Neutrophil (primary cell): ENCODE results near the gene ALLC.

ENCODE experiments used
- H3K27ac ChIP-seq: fragments of 200-600 bp; sonication (generic); 2 replicates; pipeline ENCODE4 v1.5.1; 2016; ENCODE audit warnings: mild to moderate bottlenecking, moderate library complexity
- H3K27me3 ChIP-seq: fragments of 200-600 bp; sonication (generic); 2 replicates; pipeline ENCODE4 v1.6.0; 2016; ENCODE audit warnings: mild to moderate bottlenecking
- H3K36me3 ChIP-seq: fragments of 200-600 bp; sonication (generic); 2 replicates; pipeline ENCODE4 v1.5.1; 2017
- H3K4me1 ChIP-seq, 2 experiments: fragments of 200-600 bp in 1 of 2; sonication (generic) in 1 of 2; 1 replicate in 1 of 2; 2 replicates in 1 of 2; pipeline versions ENCODE4 v1.5.1 to v1.6.1; 2013 to 2016; ENCODE audit warnings: low read depth in 1 of 2, low read length in 1 of 2, mild to moderate bottlenecking in 1 of 2, moderate library complexity in 1 of 2; ENCODE audit not compliant: control insufficient read depth in 1 of 2, insufficient read depth in 1 of 2
- H3K4me3 ChIP-seq, 2 experiments: fragments of 200-600 bp in 1 of 2; sonication (generic) in 1 of 2; 1 replicate in 1 of 2; 2 replicates in 1 of 2; pipeline ENCODE4 v1.5.1; 2013 to 2016; ENCODE audit warnings: low read depth in 1 of 2, low read length in 1 of 2, mild to moderate bottlenecking in 1 of 2, moderate library complexity in 1 of 2
- H3K9me3 ChIP-seq: fragments of 200-600 bp; sonication (generic); 2 replicates; pipeline ENCODE4 v1.5.1; 2016
- TF ChIP-seq, protein P1 (sequence below): fragments of 200-600 bp; sonication (generic); IDR thresholded peaks from 2 replicates; pipeline ENCODE4 v1.5.1; 2016; ENCODE audit warnings: antibody characterized with exemption

The ALLC gene

DNA sequence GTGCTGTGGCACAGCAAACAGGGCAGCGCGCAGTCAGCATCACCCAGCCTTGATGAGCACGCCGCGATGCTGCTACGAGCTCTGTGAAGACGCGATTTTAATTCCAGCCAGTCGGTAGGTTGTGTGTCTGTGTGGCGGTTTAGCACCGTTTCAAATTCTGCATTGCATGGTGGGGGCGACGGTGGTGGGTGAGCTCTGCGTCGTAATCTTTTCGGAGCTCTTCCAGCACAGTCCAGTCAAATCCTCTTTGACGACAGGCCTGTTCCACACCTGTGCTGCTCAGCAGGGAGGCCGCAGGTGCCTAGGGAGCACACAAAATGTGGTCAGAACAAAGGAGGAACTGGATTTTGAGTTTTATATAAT is 8.6 kb downstream of the ALLC start:
- TF ChIP-seq, protein P1, sequence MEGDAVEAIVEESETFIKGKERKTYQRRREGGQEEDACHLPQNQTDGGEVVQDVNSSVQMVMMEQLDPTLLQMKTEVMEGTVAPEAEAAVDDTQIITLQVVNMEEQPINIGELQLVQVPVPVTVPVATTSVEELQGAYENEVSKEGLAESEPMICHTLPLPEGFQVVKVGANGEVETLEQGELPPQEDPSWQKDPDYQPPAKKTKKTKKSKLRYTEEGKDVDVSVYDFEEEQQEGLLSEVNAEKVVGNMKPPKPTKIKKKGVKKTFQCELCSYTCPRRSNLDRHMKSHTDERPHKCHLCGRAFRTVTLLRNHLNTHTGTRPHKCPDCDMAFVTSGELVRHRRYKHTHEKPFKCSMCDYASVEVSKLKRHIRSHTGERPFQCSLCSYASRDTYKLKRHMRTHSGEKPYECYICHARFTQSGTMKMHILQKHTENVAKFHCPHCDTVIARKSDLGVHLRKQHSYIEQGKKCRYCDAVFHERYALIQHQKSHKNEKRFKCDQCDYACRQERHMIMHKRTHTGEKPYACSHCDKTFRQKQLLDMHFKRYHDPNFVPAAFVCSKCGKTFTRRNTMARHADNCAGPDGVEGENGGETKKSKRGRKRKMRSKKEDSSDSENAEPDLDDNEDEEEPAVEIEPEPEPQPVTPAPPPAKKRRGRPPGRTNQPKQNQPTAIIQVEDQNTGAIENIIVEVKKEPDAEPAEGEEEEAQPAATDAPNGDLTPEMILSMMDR = no peak
- no peaks in the 10 kb centered on the region for H3K27me3 ChIP-seq
- no peaks in the 10 kb centered on the region for H3K4me1 ChIP-seq
- H3K9me3 ChIP-seq = no peaks in the 10 kb centered on the region
- no peak overlapping the region for H3K4me3 ChIP-seq
- H3K27ac ChIP-seq = no peak overlapping the region
- no peaks in the 10 kb centered on the region for H3K36me3 ChIP-seq

DNA sequence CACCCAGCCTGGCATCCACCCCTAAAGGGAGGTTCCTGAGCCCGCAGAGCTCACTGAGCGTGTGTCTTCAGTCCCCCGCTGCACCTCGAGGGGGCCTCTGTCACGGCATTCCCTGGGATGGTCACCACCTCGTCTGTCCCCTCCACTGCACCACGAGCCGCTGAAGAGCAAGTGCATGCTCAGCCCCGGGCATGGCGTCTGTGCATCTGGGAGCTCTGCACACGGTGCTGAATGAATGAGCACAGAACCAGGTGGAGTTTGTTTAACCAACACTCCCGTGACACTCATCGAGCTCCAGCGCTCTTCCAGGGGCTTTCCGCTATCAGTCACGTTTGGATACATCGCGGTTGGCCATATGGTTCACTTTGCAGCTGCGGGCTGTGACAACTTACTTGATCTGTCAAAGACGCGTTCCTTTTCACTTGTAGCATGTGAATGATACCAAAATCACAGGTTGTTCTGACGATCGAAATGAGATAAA is 9.2 kb downstream of the ALLC start:
- Histone ChIP-seq H3K27me3 (no peaks in the 10 kb centered on the region), H3K9me3 (no peaks in the 10 kb centered on the region), H3K36me3 (no peaks in the 10 kb centered on the region), H3K4me3 (no peak overlapping the region), H3K27ac (no peak overlapping the region), H3K4me1 (no peaks in the 10 kb centered on the region)
- TF ChIP-seq, protein P1 = no peak

DNA sequence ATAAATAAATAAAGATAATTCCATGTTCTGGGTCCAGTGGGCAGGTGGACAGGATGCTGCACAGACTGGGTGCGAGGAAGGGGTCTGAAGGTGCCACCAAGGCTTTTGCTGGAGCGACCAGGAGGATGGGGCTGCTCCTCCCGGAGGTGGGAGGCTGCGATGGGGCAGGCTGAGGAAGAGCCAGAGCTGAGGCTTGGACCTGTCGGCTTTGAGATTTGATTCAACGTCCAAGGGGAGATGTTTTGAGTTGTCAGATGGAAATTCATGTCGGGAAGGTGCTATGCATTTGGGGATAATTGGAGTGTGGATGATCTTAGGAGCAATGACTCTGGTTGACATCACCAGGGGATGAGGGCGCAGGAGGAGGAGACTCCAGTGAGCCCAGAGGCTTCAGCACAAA is 11.7 kb downstream of the ALLC start:
- no peak overlapping the region for H3K27ac ChIP-seq
- no peaks in the 10 kb centered on the region for H3K4me1 ChIP-seq
- no peaks in the 10 kb centered on the region for H3K36me3 ChIP-seq
- no peak overlapping the region for H3K4me3 ChIP-seq
- no peaks in the 10 kb centered on the region for H3K9me3 ChIP-seq
- H3K27me3 ChIP-seq = no peaks in the 10 kb centered on the region
- TF ChIP-seq, protein P1 = no peak

DNA sequence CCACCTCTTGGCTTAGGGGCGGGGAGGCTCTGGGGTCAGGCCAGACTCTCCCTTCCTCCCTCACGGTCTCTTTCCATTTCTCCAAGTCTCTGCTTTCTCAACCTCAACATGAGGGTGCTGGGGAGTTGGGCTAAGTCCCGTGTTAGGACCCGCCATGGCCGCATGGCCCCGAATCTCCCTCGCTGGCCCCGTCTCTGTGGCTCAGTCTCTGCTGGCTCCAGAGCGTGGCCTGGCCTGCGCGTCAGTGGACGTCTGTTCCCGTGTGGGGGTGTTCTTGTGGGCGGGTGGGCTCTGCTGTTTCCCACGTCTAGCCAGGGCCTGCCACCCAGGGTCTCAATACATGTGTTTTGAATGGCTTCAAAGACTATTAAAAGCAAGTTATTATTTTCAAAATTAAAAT is 12.4 kb downstream of the ALLC start:
- no peaks in the 10 kb centered on the region for H3K4me1 ChIP-seq
- no peak overlapping the region for H3K4me3 ChIP-seq
- H3K9me3 ChIP-seq = no peaks in the 10 kb centered on the region
- TF ChIP-seq, protein P1 = no peak
- H3K27ac ChIP-seq = no peak overlapping the region
- H3K36me3 ChIP-seq = no peaks in the 10 kb centered on the region
- no peaks in the 10 kb centered on the region for H3K27me3 ChIP-seq

DNA sequence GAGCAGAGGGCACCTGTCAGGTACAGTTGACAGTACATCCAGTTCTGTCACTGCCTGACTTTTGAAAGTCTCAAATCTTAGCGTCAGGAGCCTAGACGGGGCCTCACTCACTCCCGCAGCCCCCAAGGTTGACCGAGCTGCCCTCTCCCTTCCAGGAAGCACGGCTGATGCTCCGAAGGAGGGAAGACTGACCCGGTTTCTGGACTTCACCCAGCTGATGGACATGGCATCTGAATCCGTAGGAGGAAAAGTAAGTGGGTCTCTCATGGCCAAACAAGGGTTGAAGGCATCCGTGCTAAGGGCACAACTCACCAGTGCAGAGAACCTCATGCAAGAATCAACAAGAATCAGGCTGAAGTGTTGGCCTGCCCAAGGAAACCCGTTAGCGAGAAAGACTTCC is 12.9 kb downstream of the ALLC start:
- Histone ChIP-seq H3K4me3 (no peak overlapping the region), H3K27ac (no peak overlapping the region), H3K27me3 (no peaks in the 10 kb centered on the region), H3K9me3 (no peaks in the 10 kb centered on the region), H3K36me3 (no peaks in the 10 kb centered on the region), H3K4me1 (no peaks in the 10 kb centered on the region)
- TF ChIP-seq, protein P1 = no peak
